H9 (cell line): Measurements from ENCODE around the gene ZNF766. TPM values are rescaled to one million over a fixed set of nuclear protein-coding genes. Genes with fewer than 3 reads are reported as not detected.
A peak's percentile ranks its signal among the peaks of the same experiment; 100 is the strongest.

ENCODE experiments used
- DNase-seq: peaks from one replicate; pipeline ENCODE4 v3.0.0-alpha.2; 2017
- H2AFZ ChIP-seq: one replicate; pipeline ENCODE4 v1.6.1; 2013; ENCODE audit warnings: mild to moderate bottlenecking, low read length, control low read depth, moderate library complexity
- H2AK5ac ChIP-seq: 2 replicates; pipeline ENCODE4 v1.6.1; 2013; ENCODE audit warnings: low read length, control low read depth, mixed read lengths; ENCODE audit not compliant: insufficient read length
- H2BK120ac ChIP-seq: one replicate; pipeline ENCODE4 v1.6.1; 2013; ENCODE audit warnings: low read depth, mild to moderate bottlenecking, low read length, control low read depth, inconsistent platforms; ENCODE audit not compliant: poor library complexity, severe bottlenecking
- H2BK12ac ChIP-seq: 2 replicates; pipeline ENCODE4 v1.6.1; 2013; ENCODE audit warnings: low read length, control low read depth, mixed read lengths, low read depth; ENCODE audit not compliant: insufficient read length
- H2BK15ac ChIP-seq: 2 replicates; pipeline ENCODE4 v1.6.1; 2013; ENCODE audit warnings: low read depth, low read length, control low read depth
- H2BK20ac ChIP-seq: one replicate; pipeline ENCODE4 v1.6.1; 2013; ENCODE audit warnings: low read depth, mild to moderate bottlenecking, low read length, control low read depth, inconsistent platforms; ENCODE audit not compliant: poor library complexity, severe bottlenecking
- H2BK5ac ChIP-seq: 2 replicates; pipeline ENCODE4 v1.6.1; 2013; ENCODE audit warnings: low read length, control low read depth, mixed read lengths; ENCODE audit not compliant: insufficient read length
- H3K14ac ChIP-seq: 2 replicates; pipeline ENCODE4 v1.6.1; 2013; ENCODE audit warnings: low read length, control low read depth; ENCODE audit not compliant: insufficient read depth
- H3K18ac ChIP-seq: 2 replicates; pipeline ENCODE4 v1.6.1; 2013; ENCODE audit warnings: low read depth, mild to moderate bottlenecking, mixed read lengths, low read length, control low read depth; ENCODE audit not compliant: insufficient read length
- H3K23ac ChIP-seq: 2 replicates; pipeline ENCODE4 v1.6.1; 2013; ENCODE audit warnings: low read length, control low read depth, mixed read lengths, low read depth; ENCODE audit not compliant: insufficient read length
- H3K23me2 ChIP-seq: 2 replicates; pipeline ENCODE4 v1.6.1; 2013; ENCODE audit warnings: low read depth, mild to moderate bottlenecking, mixed read lengths, low read length, control low read depth; ENCODE audit not compliant: insufficient read length, poor library complexity, severe bottlenecking
- H3K27ac ChIP-seq: 2 replicates; pipeline ENCODE4 v1.5.1; 2013; ENCODE audit warnings: low read length, control low read depth, mixed read lengths, low read depth; ENCODE audit not compliant: insufficient read length
- H3K27me3 ChIP-seq: 2 replicates; pipeline ENCODE4 v1.6.1; 2013; ENCODE audit warnings: low read length, control low read depth, inconsistent platforms; ENCODE audit not compliant: insufficient read depth
- H3K4ac ChIP-seq: 2 replicates; pipeline ENCODE4 v1.6.1; 2013; ENCODE audit warnings: low read depth, mild to moderate bottlenecking, control low read depth, inconsistent platforms, low read length, moderate library complexity
- H3K4me1 ChIP-seq: 2 replicates; pipeline ENCODE4 v1.6.1; 2013; ENCODE audit warnings: low read length, control low read depth, inconsistent platforms; ENCODE audit not compliant: insufficient read depth
- H3K4me2 ChIP-seq: 2 replicates; pipeline ENCODE4 v1.6.1; 2013; ENCODE audit warnings: low read length, control low read depth, mixed read lengths; ENCODE audit not compliant: insufficient read length, insufficient read depth
- H3K56ac ChIP-seq: 2 replicates; pipeline ENCODE4 v1.6.1; 2013; ENCODE audit warnings: low read depth, mild to moderate bottlenecking, mixed read lengths, low read length, control low read depth; ENCODE audit not compliant: insufficient read length
- H3K79me1 ChIP-seq: 2 replicates; pipeline ENCODE4 v1.6.1; 2013; ENCODE audit warnings: low read depth, mild to moderate bottlenecking, moderate library complexity, low read length, control low read depth, inconsistent platforms; ENCODE audit not compliant: insufficient read depth, poor library complexity, severe bottlenecking
- H3K79me2 ChIP-seq: 2 replicates; pipeline ENCODE4 v1.6.1; 2013; ENCODE audit warnings: low read length, control low read depth, inconsistent platforms; ENCODE audit not compliant: insufficient read depth
- H3K9ac ChIP-seq: 2 replicates; pipeline ENCODE4 v1.6.1; 2013; ENCODE audit warnings: low read length, control low read depth, mixed read lengths; ENCODE audit not compliant: insufficient read length; ENCODE audit errors: extremely low read depth
- H3K9me3 ChIP-seq: one replicate; pipeline ENCODE4 v1.6.1; 2013; ENCODE audit warnings: low read depth, low read length, inconsistent platforms; ENCODE audit not compliant: control insufficient read depth
- H3T11ph ChIP-seq: one replicate; pipeline ENCODE4 v1.6.1; 2013; ENCODE audit warnings: mild to moderate bottlenecking, low read length, control low read depth, inconsistent platforms
- H4K20me1 ChIP-seq: one replicate; pipeline ENCODE4 v1.6.1; 2013; ENCODE audit not compliant: control insufficient read depth, insufficient read length, insufficient read depth
- H4K5ac ChIP-seq: 2 replicates; pipeline ENCODE4 v1.6.1; 2013; ENCODE audit warnings: low read depth, mild to moderate bottlenecking, mixed read lengths, low read length, control low read depth; ENCODE audit not compliant: insufficient read length
- H4K8ac ChIP-seq: replicated peaks from 2 replicates; pipeline ENCODE4 v1.6.1; 2013; ENCODE audit warnings: low read length, control low read depth, mixed read lengths, low read depth; ENCODE audit not compliant: insufficient read length
- H4K91ac ChIP-seq: 2 replicates; pipeline ENCODE4 v1.6.1; 2013; ENCODE audit warnings: low read depth, mild to moderate bottlenecking, moderate library complexity, mixed read lengths, low read length, control low read depth; ENCODE audit not compliant: insufficient read length
- H3K27ac Mint-ChIP-seq, 3 experiments: 2 replicates in 2 of 3; 3 replicates in 1 of 3; pipeline ENCODE4 v1.8.0; 2020 to 2021; ENCODE audit warnings: mixed read lengths in 3 of 3, mild to moderate bottlenecking in 1 of 3, moderate library complexity in 1 of 3
- H3K27me3 Mint-ChIP-seq: 2 replicates; pipeline ENCODE4 v1.8.0; 2021; ENCODE audit warnings: low read depth, mild to moderate bottlenecking, moderate library complexity, mixed read lengths
- H3K36me3 Mint-ChIP-seq, 3 experiments: 2 replicates in 2 of 3; 3 replicates in 1 of 3; pipeline ENCODE4 v1.8.0; 2020 to 2021; ENCODE audit warnings: low read depth in 3 of 3, mixed read lengths in 3 of 3; ENCODE audit not compliant: insufficient read depth in 1 of 3
- H3K4me1 Mint-ChIP-seq, 2 experiments: 2 replicates each; pipeline ENCODE4 v1.8.0; 2020; ENCODE audit warnings: mixed read lengths in 2 of 2
- H3K4me3 Mint-ChIP-seq, 2 experiments: 2 replicates in 1 of 2; 3 replicates in 1 of 2; pipeline ENCODE4 v1.8.0; 2020 to 2021; ENCODE audit warnings: mild to moderate bottlenecking in 2 of 2, mixed read lengths in 2 of 2, moderate library complexity in 1 of 2
- H3K9me3 Mint-ChIP-seq, 2 experiments: 2 replicates in 1 of 2; 3 replicates in 1 of 2; pipeline ENCODE4 v1.8.0; 2020; ENCODE audit warnings: mild to moderate bottlenecking in 2 of 2, mixed read lengths in 2 of 2, moderate library complexity in 1 of 2
- CTCF ChIP-seq: fragments of 200-600 bp; sonication (generic); conservative IDR thresholded peaks from 3 replicates; pipeline ENCODE4 v1.8.0; 2021; ENCODE audit warnings: antibody characterized with exemption, mild to moderate bottlenecking
- WGBS: extraction: QIAGEN DNeasy Blood & Tissue Kit; methylation state at CpG from one replicate; pipeline ENCODE4 v1.1.7; 2013; ENCODE audit warnings: missing lambda C conversion rate, low lambda C conversion rate, mixed read lengths; ENCODE audit not compliant: insufficient read length; ENCODE audit errors: extremely low coverage; 5-methylcytosine and 5-hydroxymethylcytosine counted together
- total RNA-seq: library from RNA; stranded (reverse); gene quantifications from 2 replicates; pipeline ENCODE4 v1.2.1, GENCODE V29; 2021

Gene ZNF766
- total RNA-seq, 1 experiment from 2014 or later = 33.6 TPM

- Mint-ChIP-seq H3K4me1 (peaks cover 9 to 13% of the 10 kb centered on the region in 2 experiments), H3K36me3 (peaks cover 45 to 54% (median 53%) of the 10 kb centered on the region in 3 experiments), H3K9me3 (peaks cover 0 to 29% of the 10 kb centered on the region in 2 experiments; a peak in 4 of 5 replicates), H3K27me3 (no peaks in the 10 kb centered on the region; the same call in 1 of the 2 replicates), H3K4me3 (peak overlapping the region; percentile 71 to 81), H3K27ac (no peak overlapping the region)
- H3K4me2 ChIP-seq = peak overlapping the region; percentile 80
- H3K27me3 ChIP-seq = no peaks in the 10 kb centered on the region
- H2BK12ac ChIP-seq = no peak overlapping the region
- no peak overlapping the region for H4K5ac ChIP-seq
- peaks cover 11% of the 10 kb centered on the region for H3K23me2 ChIP-seq
- no peaks in the 10 kb centered on the region for H4K20me1 ChIP-seq
- no peak overlapping the region for H2BK5ac ChIP-seq
- H3K4ac ChIP-seq = no peak overlapping the region
- no CpG with 5 or more reads among the region's 8 CpGs for WGBS
- no peak overlapping the region for H2BK15ac ChIP-seq
- H3K4me1 ChIP-seq = no peaks in the 10 kb centered on the region; the same call in 1 of the 2 replicates
- H3T11ph ChIP-seq = no peak overlapping the region
- H3K27ac ChIP-seq = no peak overlapping the region
- no peak for TF ChIP-seq CTCF
- no peak overlapping the region for H3K14ac ChIP-seq
- no peak overlapping the region for H3K56ac ChIP-seq
- H4K91ac ChIP-seq = no peak overlapping the region
- H2AK5ac ChIP-seq = no peak overlapping the region
- no peak overlapping the region for H3K23ac ChIP-seq
- no peak for DNase-seq
- H4K8ac ChIP-seq = no peak overlapping the region
- H2AFZ ChIP-seq = no peak overlapping the region
- H3K18ac ChIP-seq = no peak overlapping the region
- no peaks in the 10 kb centered on the region for H3K79me2 ChIP-seq
- no peak overlapping the region for H3K9ac ChIP-seq
- H2BK20ac ChIP-seq = no peak overlapping the region
- H2BK120ac ChIP-seq = no peak overlapping the region
- H3K9me3 ChIP-seq = peaks cover 15% of the 10 kb centered on the region
- H3K79me1 ChIP-seq = peaks cover 3% of the 10 kb centered on the region
These were observed 27.0 kb downstream of the ZNF766 start for GRCh38 chr19:52296400-52296772.
